ENCODE measurements around the gene EIF4B.

EIF4B gene

DNA sequence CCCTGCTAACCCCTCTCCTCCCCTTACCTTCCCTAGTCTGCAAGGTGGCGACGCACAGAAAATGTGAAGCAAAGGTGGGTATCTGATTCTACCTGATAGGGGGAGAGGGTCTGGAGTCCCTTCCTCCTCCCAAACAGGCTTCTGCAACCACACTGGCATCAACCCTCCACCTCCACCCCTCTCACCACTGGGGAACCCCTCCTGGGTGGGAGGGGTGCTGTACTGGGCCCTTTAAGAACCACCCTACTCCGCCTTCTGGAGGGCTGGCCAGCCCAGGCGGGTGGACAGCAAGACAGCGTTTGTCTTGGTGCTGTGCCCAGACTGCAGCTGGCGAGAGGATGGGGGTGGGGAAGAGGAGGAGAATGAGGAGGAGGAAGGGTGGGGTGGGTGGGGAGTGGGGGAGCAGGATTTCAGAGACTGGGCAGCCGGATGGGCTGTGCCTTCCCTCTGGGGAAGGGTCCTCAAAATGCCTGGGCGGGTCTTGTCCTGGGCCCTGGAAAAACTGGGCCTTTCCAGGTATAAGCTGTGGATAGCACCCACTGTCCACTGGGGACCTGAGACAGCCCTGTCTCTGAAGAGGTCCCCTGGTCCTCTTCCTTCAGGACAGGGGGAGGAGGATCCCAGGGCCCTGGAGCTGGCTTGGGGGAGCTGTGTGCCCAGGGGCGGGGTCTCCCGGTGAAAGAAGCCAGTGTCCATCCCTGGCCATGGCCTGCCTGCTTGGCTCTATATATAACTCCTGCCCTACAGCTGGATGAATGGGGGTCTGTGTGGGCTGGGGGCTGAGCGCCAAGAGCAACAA lies 46.4 kb downstream of the EIF4B start:
- no peak overlapping the region for H3K27ac ChIP-seq (ENCODE audit: low read depth, low read length, poor library complexity, severe bottlenecking)
- no peaks in the 10 kb centered on the region for H3K79me2 ChIP-seq (ENCODE audit: insufficient read depth, low read length)
- no peak overlapping the region for H2AFZ ChIP-seq (ENCODE audit: low read length)
- H3K4me3 ChIP-seq (ENCODE audit: low read depth, low read length, poor library complexity, severe bottlenecking): no peak overlapping the region
- TF ChIP-seq EZH2 (IDR thresholded peaks at IDR 0.05; ENCODE audit: borderline replicate concordance, low read length): no peak
- TF ChIP-seq, protein P1, sequence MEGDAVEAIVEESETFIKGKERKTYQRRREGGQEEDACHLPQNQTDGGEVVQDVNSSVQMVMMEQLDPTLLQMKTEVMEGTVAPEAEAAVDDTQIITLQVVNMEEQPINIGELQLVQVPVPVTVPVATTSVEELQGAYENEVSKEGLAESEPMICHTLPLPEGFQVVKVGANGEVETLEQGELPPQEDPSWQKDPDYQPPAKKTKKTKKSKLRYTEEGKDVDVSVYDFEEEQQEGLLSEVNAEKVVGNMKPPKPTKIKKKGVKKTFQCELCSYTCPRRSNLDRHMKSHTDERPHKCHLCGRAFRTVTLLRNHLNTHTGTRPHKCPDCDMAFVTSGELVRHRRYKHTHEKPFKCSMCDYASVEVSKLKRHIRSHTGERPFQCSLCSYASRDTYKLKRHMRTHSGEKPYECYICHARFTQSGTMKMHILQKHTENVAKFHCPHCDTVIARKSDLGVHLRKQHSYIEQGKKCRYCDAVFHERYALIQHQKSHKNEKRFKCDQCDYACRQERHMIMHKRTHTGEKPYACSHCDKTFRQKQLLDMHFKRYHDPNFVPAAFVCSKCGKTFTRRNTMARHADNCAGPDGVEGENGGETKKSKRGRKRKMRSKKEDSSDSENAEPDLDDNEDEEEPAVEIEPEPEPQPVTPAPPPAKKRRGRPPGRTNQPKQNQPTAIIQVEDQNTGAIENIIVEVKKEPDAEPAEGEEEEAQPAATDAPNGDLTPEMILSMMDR (IDR thresholded peaks at IDR 0.05; ENCODE audit: low read length): no peak
- H3K4me1 ChIP-seq (ENCODE audit: insufficient read depth, low read length, severe bottlenecking): peaks cover 6% of the 10 kb centered on the region
- no peaks in the 10 kb centered on the region for H3K9me3 ChIP-seq (ENCODE audit: low read length)
- no peaks in the 10 kb centered on the region; the same call in 1 of the 2 replicates for H3K27me3 ChIP-seq (ENCODE audit: insufficient read depth, low read length)
- H3F3A ChIP-seq (ENCODE audit: insufficient read depth, low read length): no peaks in the 10 kb centered on the region
- H3K36me3 ChIP-seq (ENCODE audit: insufficient read depth, low read length): no peaks in the 10 kb centered on the region
- H3K9me2 ChIP-seq (ENCODE audit: low read depth, low read length): no peaks in the 10 kb centered on the region
- no peaks in the 10 kb centered on the region for H4K20me1 ChIP-seq (ENCODE audit: insufficient read depth, low read length)
- H3K4me2 ChIP-seq (ENCODE audit: low read length): no peak overlapping the region
- H3K9ac ChIP-seq (ENCODE audit: low read length): no peak overlapping the region

DNA sequence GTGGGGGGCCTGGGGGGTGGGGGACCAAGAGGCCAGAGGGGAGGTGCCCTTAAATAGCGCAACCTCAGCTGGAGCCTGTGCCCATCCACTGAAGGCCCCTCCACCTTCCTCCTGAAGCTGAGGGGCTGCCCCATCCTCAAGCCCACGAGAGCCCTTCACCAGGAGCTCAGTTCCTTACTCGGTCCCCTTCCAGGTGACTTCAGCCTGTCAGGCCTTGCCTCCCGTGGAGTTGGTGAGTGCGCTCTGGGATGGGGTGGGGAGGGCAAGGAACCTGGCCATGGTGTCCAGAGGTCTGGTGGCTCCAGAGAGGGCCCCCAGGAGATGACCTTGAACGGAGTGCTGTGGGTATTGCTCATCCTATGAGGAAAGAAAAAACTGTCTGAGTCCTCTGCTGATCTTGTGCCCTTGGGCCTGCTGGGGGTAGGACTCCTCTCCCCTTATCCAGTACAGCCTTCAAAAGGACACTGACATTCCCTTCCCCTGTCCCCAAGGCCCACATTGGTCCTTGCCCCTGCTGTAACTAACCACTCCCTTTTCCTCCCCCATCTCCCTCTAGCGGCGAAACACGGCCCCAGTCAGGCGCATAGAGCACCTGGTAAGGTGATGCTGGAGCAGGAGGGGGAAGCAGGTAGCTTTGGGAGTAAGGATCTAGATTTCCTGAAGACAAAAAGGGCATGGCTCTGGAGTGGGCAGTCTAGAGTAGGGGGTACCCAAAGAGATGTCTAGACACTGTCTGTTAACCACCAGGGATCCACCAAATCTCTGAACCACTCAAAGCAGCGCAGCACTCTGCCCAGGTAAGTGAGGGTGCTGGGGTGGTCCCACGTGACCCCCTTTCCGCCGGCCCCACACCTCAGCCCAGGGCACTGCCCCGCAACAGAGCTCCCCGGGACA lies 47.2 kb downstream of the EIF4B start:
- Histone ChIP-seq H3K9ac (ENCODE audit: low read length) (peak overlapping the region; percentile 66), H3F3A (ENCODE audit: insufficient read depth, low read length) (no peaks in the 10 kb centered on the region), H3K4me2 (ENCODE audit: low read length) (peak overlapping the region; percentile 87), H3K36me3 (ENCODE audit: insufficient read depth, low read length) (no peaks in the 10 kb centered on the region), H3K27me3 (ENCODE audit: insufficient read depth, low read length) (no peaks in the 10 kb centered on the region; the same call in 1 of the 2 replicates), H3K27ac (ENCODE audit: low read depth, low read length, poor library complexity, severe bottlenecking) (peak overlapping the region; percentile 27), H4K20me1 (ENCODE audit: insufficient read depth, low read length) (no peaks in the 10 kb centered on the region), H3K4me1 (ENCODE audit: insufficient read depth, low read length, severe bottlenecking) (peaks cover 6% of the 10 kb centered on the region), H3K79me2 (ENCODE audit: insufficient read depth, low read length) (no peaks in the 10 kb centered on the region), H3K4me3 (ENCODE audit: low read depth, low read length, poor library complexity, severe bottlenecking) (peak overlapping the region; percentile 79), H2AFZ (ENCODE audit: low read length) (no peak overlapping the region), H3K9me2 (ENCODE audit: low read depth, low read length) (no peaks in the 10 kb centered on the region), H3K9me3 (ENCODE audit: low read length) (no peaks in the 10 kb centered on the region)
- no peak for TF ChIP-seq EZH2 (IDR thresholded peaks at IDR 0.05; ENCODE audit: borderline replicate concordance, low read length)
- TF ChIP-seq, protein P1 (IDR thresholded peaks at IDR 0.05; ENCODE audit: low read length): peak; percentile 90

DNA sequence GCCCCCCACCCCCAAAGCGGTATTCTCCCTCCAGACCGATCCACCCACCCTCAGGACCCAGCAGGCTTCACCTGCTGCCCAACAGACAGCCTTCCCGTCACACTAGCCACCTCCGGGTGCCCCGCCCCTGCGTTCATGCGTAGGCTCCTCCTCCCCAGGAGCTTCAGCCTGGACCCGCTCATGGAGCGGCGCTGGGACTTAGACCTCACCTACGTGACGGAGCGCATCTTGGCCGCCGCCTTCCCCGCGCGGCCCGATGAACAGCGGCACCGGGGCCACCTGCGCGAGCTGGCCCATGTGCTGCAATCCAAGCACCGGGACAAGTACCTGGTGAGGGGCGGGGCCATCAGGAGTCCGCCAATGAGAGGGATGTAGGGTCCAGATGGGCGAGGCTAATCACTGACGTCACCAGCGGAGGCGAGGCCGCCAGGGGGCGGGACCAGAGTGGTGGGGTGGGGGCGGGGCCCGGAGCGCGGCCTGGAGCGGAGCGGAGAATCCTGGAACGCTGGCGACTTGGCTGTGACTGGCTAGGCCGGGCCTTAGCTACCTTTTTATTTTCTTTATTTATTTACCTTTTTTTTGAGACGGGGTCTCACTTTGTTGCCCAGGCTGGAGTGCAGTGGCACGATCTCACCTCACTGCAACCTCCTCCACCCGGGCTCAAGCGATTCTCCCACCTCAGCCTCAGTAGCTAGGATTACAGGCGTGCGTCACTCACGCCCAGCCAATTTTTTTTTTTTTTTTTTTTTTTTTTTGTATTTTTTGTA lies 48.0 kb downstream of the EIF4B start:
- H3K4me3 ChIP-seq (ENCODE audit: low read depth, low read length, poor library complexity, severe bottlenecking): peak overlapping the region; percentile 79
- peak overlapping the region; percentile 87 for H3K4me2 ChIP-seq (ENCODE audit: low read length)
- H3K4me1 ChIP-seq (ENCODE audit: insufficient read depth, low read length, severe bottlenecking): peaks cover 6% of the 10 kb centered on the region
- no peaks in the 10 kb centered on the region for H3K36me3 ChIP-seq (ENCODE audit: insufficient read depth, low read length)
- H3F3A ChIP-seq (ENCODE audit: insufficient read depth, low read length): no peaks in the 10 kb centered on the region
- no peaks in the 10 kb centered on the region for H3K9me3 ChIP-seq (ENCODE audit: low read length)
- TF ChIP-seq EZH2 (IDR thresholded peaks at IDR 0.05; ENCODE audit: borderline replicate concordance, low read length): no peak
- no peaks in the 10 kb centered on the region for H3K9me2 ChIP-seq (ENCODE audit: low read depth, low read length)
- H3K27ac ChIP-seq (ENCODE audit: low read depth, low read length, poor library complexity, severe bottlenecking): peak overlapping the region; percentile 27
- H3K79me2 ChIP-seq (ENCODE audit: insufficient read depth, low read length): no peaks in the 10 kb centered on the region
- no peak overlapping the region for H2AFZ ChIP-seq (ENCODE audit: low read length)
- H3K9ac ChIP-seq (ENCODE audit: low read length): peak overlapping the region; percentile 66
- H4K20me1 ChIP-seq (ENCODE audit: insufficient read depth, low read length): no peaks in the 10 kb centered on the region
- no peaks in the 10 kb centered on the region; the same call in 1 of the 2 replicates for H3K27me3 ChIP-seq (ENCODE audit: insufficient read depth, low read length)
